Astrocyte (in vitro differentiated cells and primary cell): ENCODE measurements around the gene PRPF40B. TPM values are rescaled to one million over a fixed set of nuclear protein-coding genes. Genes with fewer than 3 reads are reported as not detected.
A peak's percentile ranks its signal among the peaks of the same experiment; 100 is the strongest.

Experiments used
- DNase-seq: peaks from one replicate; pipeline ENCODE4 v3.0.0-alpha.2; 2010; ENCODE audit warnings: low read depth
- FAIRE-seq: peaks from 2 replicates; lab custom pipeline; 2011; peaks lifted over from hg19 to GRCh38; lab: Jason Lieb, UNC
- H2AFZ ChIP-seq: 2 replicates; pipeline ENCODE4 v1.6.0; 2012; ENCODE audit warnings: low read depth, low read length, inconsistent platforms
- H3K27ac ChIP-seq: 2 replicates; pipeline ENCODE4 v1.5.1; 2011; ENCODE audit warnings: low read depth, low read length, inconsistent platforms
- H3K27me3 ChIP-seq: 2 replicates; pipeline ENCODE4 v1.6.0; 2011; ENCODE audit warnings: low read length, inconsistent platforms; ENCODE audit not compliant: insufficient read depth
- H3K36me3 ChIP-seq: 2 replicates; pipeline ENCODE4 v1.5.1; 2011; ENCODE audit warnings: low read length, inconsistent platforms; ENCODE audit not compliant: insufficient read depth
- H3K4me1 ChIP-seq: 2 replicates; pipeline ENCODE4 v1.5.1; 2011; ENCODE audit warnings: low read length, inconsistent platforms; ENCODE audit not compliant: insufficient read depth
- H3K4me2 ChIP-seq: 2 replicates; pipeline ENCODE4 v1.6.0; 2012; ENCODE audit warnings: low read length, inconsistent platforms
- H3K4me3 ChIP-seq: 2 replicates; pipeline ENCODE4 v1.5.1; 2011; ENCODE audit warnings: low read depth, mild to moderate bottlenecking, low read length, inconsistent platforms; ENCODE audit not compliant: insufficient read depth
- H3K79me2 ChIP-seq: 2 replicates; pipeline ENCODE4 v1.6.0; 2012; ENCODE audit warnings: mild to moderate bottlenecking, low read length, inconsistent platforms; ENCODE audit not compliant: insufficient read depth
- H3K9ac ChIP-seq: 2 replicates; pipeline ENCODE4 v1.6.0; 2012; ENCODE audit warnings: mild to moderate bottlenecking, low read length, inconsistent platforms
- H3K9me3 ChIP-seq: 2 replicates; pipeline ENCODE4 v1.5.1; 2012; ENCODE audit warnings: low read depth, mild to moderate bottlenecking, low read length, inconsistent platforms; ENCODE audit not compliant: insufficient read depth
- H4K20me1 ChIP-seq: 2 replicates; pipeline ENCODE4 v1.6.0; 2012; ENCODE audit warnings: low read length, inconsistent platforms; ENCODE audit not compliant: insufficient read depth
- H3K27ac Mint-ChIP-seq: one replicate; pipeline ENCODE4 v1.8.0; 2021; ENCODE audit warnings: mild to moderate bottlenecking, mixed read lengths; ENCODE audit not compliant: unreplicated experiment
- H3K27me3 Mint-ChIP-seq: one replicate; pipeline ENCODE4 v1.8.0; 2021; ENCODE audit warnings: low read depth, mixed read lengths; ENCODE audit not compliant: unreplicated experiment
- H3K36me3 Mint-ChIP-seq: one replicate; pipeline ENCODE4 v1.8.0; 2021; ENCODE audit warnings: low read depth, mixed read lengths; ENCODE audit not compliant: unreplicated experiment
- H3K4me1 Mint-ChIP-seq: one replicate; pipeline ENCODE4 v1.8.0; 2021; ENCODE audit warnings: low read depth, mixed read lengths; ENCODE audit not compliant: unreplicated experiment
- H3K4me3 Mint-ChIP-seq: one replicate; pipeline ENCODE4 v1.8.0; 2021; ENCODE audit warnings: mild to moderate bottlenecking, moderate library complexity, mixed read lengths; ENCODE audit not compliant: unreplicated experiment
- H3K9me3 Mint-ChIP-seq: one replicate; pipeline ENCODE4 v1.8.0; 2021; ENCODE audit warnings: mild to moderate bottlenecking, mixed read lengths; ENCODE audit not compliant: unreplicated experiment
- CTCF ChIP-seq: IDR thresholded peaks from 2 replicates; pipeline ENCODE4 v1.5.1; 2011; ENCODE audit warnings: low read depth, mild to moderate bottlenecking, inconsistent platforms, low read length, moderate library complexity; ENCODE audit not compliant: insufficient read depth
- EZH2 ChIP-seq: IDR thresholded peaks from 2 replicates; pipeline ENCODE4 v1.6.1; 2012; ENCODE audit warnings: mild to moderate bottlenecking, low read length, inconsistent platforms; ENCODE audit not compliant: insufficient read depth
- total RNA-seq: library from RNA; stranded (reverse); gene quantifications from 2 replicates; pipeline ENCODE4 v1.2.1, GENCODE V29; 2021

PRPF40B gene
- total RNA-seq, 1 donor from 2014 or later, result 10.1 TPM

GRCh38 chr12:49626169-49626835, 2.9 kb downstream of the PRPF40B start:
- H3K9ac ChIP-seq, result no peak overlapping the region
- Mint-ChIP-seq H3K4me3 (no peak overlapping the region), H3K4me1 (peaks cover 14% of the 10 kb centered on the region), H3K27ac (no peak overlapping the region), H3K9me3 (no peaks in the 10 kb centered on the region), H3K27me3 (no peaks in the 10 kb centered on the region), H3K36me3 (peaks cover 6% of the 10 kb centered on the region)
- no peaks in the 10 kb centered on the region for H3K79me2 ChIP-seq
- H2AFZ ChIP-seq, result no peak overlapping the region
- H3K9me3 ChIP-seq, result no peaks in the 10 kb centered on the region
- peaks cover 15% of the 10 kb centered on the region for H4K20me1 ChIP-seq
- TF ChIP-seq EZH2 (no peak), CTCF (peak; percentile 6)
- no peak overlapping the region for H3K27ac ChIP-seq
- no peak overlapping the region for H3K4me3 ChIP-seq
- no peaks in the 10 kb centered on the region for H3K27me3 ChIP-seq
- H3K4me2 ChIP-seq, result no peak overlapping the region
- FAIRE-seq (no peak), DNase-seq (no peak)
- peaks cover 32% of the 10 kb centered on the region for H3K4me1 ChIP-seq
- H3K36me3 ChIP-seq, result no peaks in the 10 kb centered on the region

DNA sequence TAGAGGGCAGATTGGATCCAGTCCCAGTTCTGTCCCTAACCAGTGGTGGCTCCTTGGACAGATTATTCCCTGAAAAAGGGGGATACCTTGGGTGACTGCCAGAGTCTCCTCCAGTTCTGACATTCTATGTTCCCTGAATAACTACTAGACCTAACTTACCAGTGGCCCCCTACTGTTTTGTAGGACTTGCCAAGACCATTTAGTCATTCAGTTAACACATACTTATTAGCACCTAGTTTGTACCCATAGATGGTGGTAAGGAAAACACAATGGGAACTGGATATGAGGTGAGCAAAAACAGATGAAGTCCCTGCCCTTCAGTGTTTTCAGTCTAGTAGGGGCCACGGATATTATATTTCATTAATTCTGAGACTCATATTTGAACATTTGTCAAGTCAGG, 3.5 kb downstream of the PRPF40B start:
- Mint-ChIP-seq H3K27ac (no peak overlapping the region), H3K4me3 (no peak overlapping the region), H3K9me3 (no peaks in the 10 kb centered on the region), H3K27me3 (no peaks in the 10 kb centered on the region), H3K36me3 (peaks cover 6% of the 10 kb centered on the region), H3K4me1 (peaks cover 14% of the 10 kb centered on the region)
- H3K79me2 ChIP-seq, result no peaks in the 10 kb centered on the region
- H3K9ac ChIP-seq, result no peak overlapping the region
- TF ChIP-seq CTCF (no peak), EZH2 (no peak)
- H3K9me3 ChIP-seq, result no peaks in the 10 kb centered on the region
- no peak overlapping the region for H2AFZ ChIP-seq
- no peak overlapping the region for H3K4me2 ChIP-seq
- H3K27ac ChIP-seq, result no peak overlapping the region
- FAIRE-seq, result no peak
- H4K20me1 ChIP-seq, result peaks cover 15% of the 10 kb centered on the region
- H3K36me3 ChIP-seq, result peaks cover 1% of the 10 kb centered on the region
- no peak for DNase-seq
- no peak overlapping the region for H3K4me3 ChIP-seq
- no peaks in the 10 kb centered on the region for H3K27me3 ChIP-seq
- peaks cover 29% of the 10 kb centered on the region for H3K4me1 ChIP-seq

DNA sequence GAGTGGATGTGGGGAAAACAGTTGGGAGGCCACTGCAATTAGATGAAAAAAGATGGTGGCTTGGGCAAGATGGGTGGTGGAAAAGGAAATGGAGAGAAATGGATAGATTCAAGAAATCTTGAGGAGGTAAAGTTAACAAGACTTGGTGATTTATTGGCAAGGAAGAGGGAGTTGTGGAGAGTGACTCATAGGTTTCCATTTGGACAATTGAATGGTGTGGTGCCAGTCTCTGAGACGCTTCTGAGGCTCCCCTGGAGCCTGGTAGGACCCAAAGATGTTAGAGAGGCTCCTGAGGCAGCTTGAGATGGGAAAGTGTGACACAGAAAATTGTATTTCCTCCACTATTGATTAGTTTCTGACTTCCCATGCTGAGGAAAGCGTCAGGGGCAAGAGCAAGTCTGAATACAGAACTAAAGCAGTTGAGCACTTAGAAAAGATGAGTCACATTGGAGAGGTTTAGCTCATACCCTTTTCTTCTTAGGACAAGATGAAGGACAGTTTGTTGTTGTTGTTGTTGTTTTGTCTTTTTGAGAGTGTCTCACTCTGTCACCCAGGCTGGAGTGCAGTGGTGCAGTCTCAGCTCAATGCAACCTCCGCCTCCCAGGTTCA, 4.5 kb downstream of the PRPF40B start:
- DNase-seq, result peak; percentile 65
- H3K27ac Mint-ChIP-seq, result no peak overlapping the region

More for the DNA sequence above, 4.5 kb downstream of the PRPF40B start:
- no peak overlapping the region for H3K4me3 ChIP-seq
- TF ChIP-seq CTCF (no peak), EZH2 (no peak)
- H3K27ac ChIP-seq, result peak overlapping the region; percentile 16
- H3K27me3 ChIP-seq, result no peaks in the 10 kb centered on the region
- no peak for FAIRE-seq
- H3K36me3 ChIP-seq, result peaks cover 4% of the 10 kb centered on the region
- H3K4me2 ChIP-seq, result peak overlapping the region; percentile 69
- Mint-ChIP-seq H3K36me3 (peaks cover 6% of the 10 kb centered on the region), H3K4me1 (peaks cover 8% of the 10 kb centered on the region), H3K4me3 (no peak overlapping the region), H3K9me3 (no peaks in the 10 kb centered on the region), H3K27me3 (no peaks in the 10 kb centered on the region)
- H2AFZ ChIP-seq, result no peak overlapping the region
- peaks cover 15% of the 10 kb centered on the region for H4K20me1 ChIP-seq
- no peak overlapping the region for H3K9ac ChIP-seq
- no peaks in the 10 kb centered on the region for H3K79me2 ChIP-seq
- H3K4me1 ChIP-seq, result peaks cover 20% of the 10 kb centered on the region
- H3K9me3 ChIP-seq, result no peaks in the 10 kb centered on the region
